Lower lobe of right lung (tissue), 2 donors: ENCODE data around the gene ST14. TPM values are rescaled to one million over a fixed set of nuclear protein-coding genes. Genes with fewer than 3 reads are reported as not detected.

Experiments used
- ATAC-seq, 2 donors: fragments of 200-7000 bp; cut with Tn5 transposase; one replicate each; pipeline ENCODE4 v1.9.1; 2020 to 2022; ENCODE audit warnings: mild to moderate bottlenecking in 2 of 2, moderate library complexity in 2 of 2
- DNase-seq: peaks from one replicate; pipeline ENCODE4 v3.0.0-alpha.2; 2020
- H3K27ac ChIP-seq: fragments of 200-600 bp; one replicate; pipeline ENCODE4 v1.8.0; 2022
- H3K27me3 ChIP-seq: fragments of 200-600 bp; one replicate; pipeline ENCODE4 v1.8.0; 2022; ENCODE audit warnings: low read depth
- H3K36me3 ChIP-seq: fragments of 200-600 bp; one replicate; pipeline ENCODE4 v1.8.0; 2022; ENCODE audit warnings: mild to moderate bottlenecking
- H3K4me1 ChIP-seq: fragments of 200-600 bp; one replicate; pipeline ENCODE4 v1.8.0; 2022
- H3K4me3 ChIP-seq: fragments of 200-600 bp; one replicate; pipeline ENCODE4 v1.8.0; 2022; ENCODE audit warnings: mild to moderate bottlenecking
- H3K9me3 ChIP-seq: fragments of 200-600 bp; one replicate; pipeline ENCODE4 v1.8.0; 2022
- CTCF ChIP-seq: fragments of 200-600 bp; IDR thresholded peaks from one replicate; pipeline ENCODE4 v1.8.0; 2022; ENCODE audit warnings: antibody characterized with exemption, mild to moderate bottlenecking
- intact Hi-C: fragments of 100-400 bp; cut with DNase I; formaldehyde crosslinking; loops from one replicate; pipeline ENCODE4 v1.11.0; 2022
- total RNA-seq: library from RNA; stranded (reverse); fragmentation: NEBNext Ultra II Directional; extraction: Animal tissue kit (Norgen Biotek cat#: 25700); gene quantifications from one replicate; pipeline ENCODE4 v1.2.1, GENCODE V29; 2021
- donor health status: DM: no; HTN: yes; CAD: no; lungs with severe emphysema.

ST14 gene
- total RNA-seq, 1 donor from 2014 or later = 61.1 TPM

DNA sequence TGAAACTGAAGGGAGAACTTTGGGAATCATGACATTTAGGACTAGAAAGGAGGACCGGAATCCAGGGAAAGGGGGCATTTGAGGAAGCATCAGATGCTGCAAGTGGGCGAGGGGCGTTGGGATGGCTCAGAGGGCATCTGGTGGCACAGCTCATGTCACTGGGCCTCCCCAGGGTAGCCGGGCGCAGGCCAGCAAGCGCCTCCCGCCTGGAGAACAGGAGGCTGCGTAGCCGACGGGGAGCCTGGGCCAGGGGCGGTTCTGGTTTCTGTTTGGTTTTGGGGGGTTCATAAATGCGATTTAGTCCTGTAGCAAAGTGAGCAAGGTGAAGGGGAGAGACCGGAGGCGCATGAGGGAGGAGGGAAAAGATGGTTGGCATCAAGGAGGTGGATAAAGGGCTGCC lies 443 bp upstream of the ST14 start:
- ATAC-seq (no peak), DNase-seq (no peak)
- H3K27ac ChIP-seq = peak overlapping the region; percentile 82
- H3K4me3 ChIP-seq = peak overlapping the region; percentile 59
- intact Hi-C loops = no loop called here
- H3K36me3 ChIP-seq = no peaks in the 10 kb centered on the region
- H3K4me1 ChIP-seq = peaks cover 52% of the 10 kb centered on the region
- peaks cover 13% of the 10 kb centered on the region for H3K27me3 ChIP-seq
- H3K9me3 ChIP-seq = no peaks in the 10 kb centered on the region
- no peak for TF ChIP-seq CTCF

GRCh38 chr11:130160498-130161155 lies 1.0 kb downstream of the ST14 start:
- H3K27me3 ChIP-seq = peaks cover 13% of the 10 kb centered on the region
- intact Hi-C loops = no loop called here

DNA sequence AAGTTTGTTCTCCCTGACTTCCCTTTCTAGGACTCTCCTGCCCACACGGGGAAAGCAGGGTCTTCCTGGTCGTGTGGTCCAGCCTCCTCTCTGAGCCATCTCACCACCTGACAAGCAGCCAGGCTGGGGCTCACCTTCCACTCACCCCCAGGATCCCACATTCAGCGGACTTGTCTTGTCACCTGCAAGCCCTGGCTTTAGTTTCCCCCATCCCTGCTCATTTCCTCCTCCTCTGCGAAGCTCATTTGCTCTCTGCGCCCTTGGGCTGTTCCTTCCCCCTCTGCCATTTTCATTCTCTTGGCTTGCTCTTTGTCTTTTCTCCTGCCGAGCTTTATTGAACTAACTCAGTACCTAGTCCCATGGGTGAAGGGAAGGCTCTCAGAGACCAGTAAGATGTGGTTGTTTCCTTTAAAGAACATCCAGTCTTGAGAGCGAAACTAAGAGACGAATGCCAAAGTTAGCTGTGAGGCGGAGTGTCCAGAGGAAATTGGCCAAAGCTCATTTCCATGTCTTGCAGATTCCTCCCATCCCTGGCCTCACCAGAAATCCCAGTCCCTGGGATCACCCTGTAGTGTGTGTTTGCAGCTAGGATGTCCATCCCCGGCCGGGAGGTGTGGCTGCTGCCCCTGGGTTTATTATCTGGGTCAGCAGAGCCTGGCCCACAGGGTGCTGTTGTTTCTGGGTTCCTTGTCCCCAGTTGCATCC lies 2.0 kb downstream of the ST14 start:
- no peak for TF ChIP-seq CTCF
- Histone ChIP-seq H3K27me3 (peaks cover 13% of the 10 kb centered on the region), H3K9me3 (no peaks in the 10 kb centered on the region), H3K4me3 (peak overlapping the region; percentile 59), H3K36me3 (no peaks in the 10 kb centered on the region), H3K4me1 (peaks cover 62% of the 10 kb centered on the region), H3K27ac (no peak overlapping the region)
- DNase-seq = no peak
- intact Hi-C loops = no loop called here
- ATAC-seq = no peak

More at GRCh38 chr11:130160498-130161155, 1.0 kb downstream of the ST14 start:
- H3K36me3 ChIP-seq = no peaks in the 10 kb centered on the region
- ATAC-seq = peak in 1 of 2 donors; percentile 1
- no peak for TF ChIP-seq CTCF
- H3K27ac ChIP-seq = peak overlapping the region; percentile 82
- H3K4me1 ChIP-seq = peaks cover 57% of the 10 kb centered on the region
- no peak for DNase-seq
- H3K9me3 ChIP-seq = no peaks in the 10 kb centered on the region
- peak overlapping the region; percentile 59 for H3K4me3 ChIP-seq

DNA sequence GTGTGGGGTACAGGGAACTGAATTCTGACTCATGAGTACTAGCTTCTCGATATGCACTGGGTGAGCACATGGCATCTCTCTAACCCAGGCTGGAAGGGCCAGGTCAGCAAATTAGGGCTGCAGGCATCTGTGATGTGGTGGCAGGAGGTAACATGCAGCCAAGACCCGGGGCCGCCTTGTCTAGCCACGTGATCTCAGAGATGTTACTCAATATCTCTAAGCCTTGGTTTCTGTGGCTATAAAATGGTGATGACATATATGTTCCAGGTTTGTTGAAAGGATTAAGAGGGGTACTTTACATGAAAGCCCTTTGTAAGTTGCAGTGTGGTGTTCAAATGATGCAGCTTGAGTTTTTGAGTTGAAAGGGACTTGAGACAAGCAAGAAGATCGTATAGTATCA lies 3.2 kb downstream of the ST14 start:
- no peak for DNase-seq
- Histone ChIP-seq H3K4me1 (peaks cover 62% of the 10 kb centered on the region), H3K27ac (no peak overlapping the region)

More for the DNA sequence above, 3.2 kb downstream of the ST14 start:
- ATAC-seq = no peak
- intact Hi-C loops = no loop called here
- TF ChIP-seq CTCF = no peak
- Histone ChIP-seq H3K27me3 (peaks cover 13% of the 10 kb centered on the region), H3K4me3 (no peak overlapping the region), H3K36me3 (no peaks in the 10 kb centered on the region), H3K9me3 (no peaks in the 10 kb centered on the region)
